NCI-H2196 (cell line): ENCODE data around the gene SURF2.

Experiments used
- DNase-seq: peaks from one replicate; lab custom pipeline; 2025; ENCODE audit not compliant: unreplicated experiment; lab: John Stamatoyannopoulos, UW

SURF2 gene

GRCh38 chr9:133353548-133353947 lies 2.8 kb upstream of the SURF2 start:
- DNase-seq: no peak

- no peak for DNase-seq
Observed at GRCh38 chr9:133354766-133355165, 1.6 kb upstream of the SURF2 start.

GRCh38 chr9:133355881-133356357 lies 431 bp upstream of the SURF2 start:
- no peak for DNase-seq

GRCh38 chr9:133357656-133358055 lies 1.3 kb downstream of the SURF2 start:
- DNase-seq: no peak

GRCh38 chr9:133359399-133360175 lies 3.2 kb downstream of the SURF2 start:
- DNase-seq: peak; percentile 22

GRCh38 chr9:133360400-133361393 lies 4.3 kb downstream of the SURF2 start:
- no peak for DNase-seq

GRCh38 chr9:133361507-133362092 lies 5.2 kb downstream of the SURF2 start:
- no peak for DNase-seq

- DNase-seq: peak; percentile 8
Observed at GRCh38 chr9:133362359-133363044, 6.2 kb downstream of the SURF2 start.

GRCh38 chr9:133366435-133366834 lies 10.1 kb downstream of the SURF2 start:
- DNase-seq: no peak

- DNase-seq: no peak
Observed at GRCh38 chr9:133367221-133367620, 10.9 kb downstream of the SURF2 start.

- no peak for DNase-seq
Observed at GRCh38 chr9:133367778-133368177, 11.4 kb downstream of the SURF2 start.

GRCh38 chr9:133368249-133368881 lies 12.0 kb downstream of the SURF2 start:
- peak; percentile 49 for DNase-seq

- DNase-seq: no peak
Observed at GRCh38 chr9:133369422-133369821, 13.1 kb downstream of the SURF2 start.

GRCh38 chr9:133369933-133370332 lies 13.6 kb downstream of the SURF2 start:
- no peak for DNase-seq

- DNase-seq: no peak
Observed at GRCh38 chr9:133370685-133371084, 14.3 kb downstream of the SURF2 start.

- no peak for DNase-seq
Observed at GRCh38 chr9:133371261-133371711, 14.9 kb downstream of the SURF2 start.

GRCh38 chr9:133372144-133372543 lies 15.8 kb downstream of the SURF2 start:
- DNase-seq: no peak

- no peak for DNase-seq
Observed at GRCh38 chr9:133374612-133375115, 18.3 kb downstream of the SURF2 start.

- DNase-seq: no peak
Observed at GRCh38 chr9:133375116-133375723, 18.9 kb downstream of the SURF2 start.
